Prostate gland (tissue), 2 donors: ENCODE data around the gene YTHDF1. TPM values are rescaled to one million over a fixed set of nuclear protein-coding genes. Genes with fewer than 3 reads are reported as not detected.

Experiments
- DNase-seq: peaks from one replicate; pipeline ENCODE4 v3.0.0-alpha.2; 2019; ENCODE audit warnings: low spot score
- H3K27ac ChIP-seq, 2 donors: fragments of 200-600 bp; sonication (generic); 2 replicates each; pipeline ENCODE4 v1.5.1; 2017 to 2019
- H3K27me3 ChIP-seq: fragments of 200-600 bp; sonication (generic); replicated peaks from 2 replicates; pipeline ENCODE4 v1.5.1; 2019; ENCODE audit not compliant: insufficient read depth
- H3K36me3 ChIP-seq, 2 donors: fragments of 200-600 bp; sonication (generic); 1 replicate in 1 of 2; 2 replicates in 1 of 2; pipeline versions ENCODE4 v1.5.1 to v1.8.1; 2017 to 2019
- H3K4me1 ChIP-seq: fragments of 200-600 bp; sonication (generic); replicated peaks from 2 replicates; pipeline ENCODE4 v1.5.1; 2019
- H3K4me3 ChIP-seq, 2 donors: fragments of 200-600 bp; sonication (generic); 2 replicates each; pipeline ENCODE4 v1.5.1; 2017 to 2019
- H3K9me3 ChIP-seq: fragments of 200-600 bp; sonication (generic); 2 replicates; pipeline ENCODE4 v1.5.1; 2017
- POLR2A ChIP-seq: fragments of 450-650 bp; IDR thresholded peaks from one replicate; pipeline ENCODE4 v1.6.1; 2016; ENCODE audit warnings: antibody characterized with exemption, mild to moderate bottlenecking
- POLR2AphosphoS5 ChIP-seq: sonication (generic); formaldehyde crosslinking; IDR thresholded peaks from one replicate; pipeline ENCODE4 v1.6.1; 2017; ENCODE audit warnings: antibody characterized with exemption
- WGBS: methylation state at CpG from one replicate; pipeline ENCODE4 v1.1.5; 2018; 5-methylcytosine and 5-hydroxymethylcytosine counted together
- intact Hi-C: fragments of 100-400 bp; cut with DNase I; formaldehyde crosslinking; loops from one replicate; pipeline ENCODE4 v1.14.2; 2022
- total RNA-seq, 2 donors: library from RNA; depleted of rRNA; stranded (reverse); fragments of >200 nt; gene quantifications; one replicate each; pipeline ENCODE4 v1.1.0, GENCODE V29; 2016
- TF ChIP-seq, protein P1 (sequence below), 4 experiments: fragments of 200-600 bp in 2 of 4; fragments of 450-650 bp in 2 of 4; sonication (generic) in 2 of 4; IDR thresholded peaks; 1 replicate in 3 of 4; 2 replicates in 1 of 4; pipeline ENCODE4 v1.5.1; 2016 to 2019; ENCODE audit warnings: antibody characterized with exemption in 4 of 4, mild to moderate bottlenecking in 2 of 4, moderate library complexity in 2 of 4

Gene YTHDF1
- total RNA-seq, 2 donors from 2014 or later: 28.8 to 46.0 TPM

DNA sequence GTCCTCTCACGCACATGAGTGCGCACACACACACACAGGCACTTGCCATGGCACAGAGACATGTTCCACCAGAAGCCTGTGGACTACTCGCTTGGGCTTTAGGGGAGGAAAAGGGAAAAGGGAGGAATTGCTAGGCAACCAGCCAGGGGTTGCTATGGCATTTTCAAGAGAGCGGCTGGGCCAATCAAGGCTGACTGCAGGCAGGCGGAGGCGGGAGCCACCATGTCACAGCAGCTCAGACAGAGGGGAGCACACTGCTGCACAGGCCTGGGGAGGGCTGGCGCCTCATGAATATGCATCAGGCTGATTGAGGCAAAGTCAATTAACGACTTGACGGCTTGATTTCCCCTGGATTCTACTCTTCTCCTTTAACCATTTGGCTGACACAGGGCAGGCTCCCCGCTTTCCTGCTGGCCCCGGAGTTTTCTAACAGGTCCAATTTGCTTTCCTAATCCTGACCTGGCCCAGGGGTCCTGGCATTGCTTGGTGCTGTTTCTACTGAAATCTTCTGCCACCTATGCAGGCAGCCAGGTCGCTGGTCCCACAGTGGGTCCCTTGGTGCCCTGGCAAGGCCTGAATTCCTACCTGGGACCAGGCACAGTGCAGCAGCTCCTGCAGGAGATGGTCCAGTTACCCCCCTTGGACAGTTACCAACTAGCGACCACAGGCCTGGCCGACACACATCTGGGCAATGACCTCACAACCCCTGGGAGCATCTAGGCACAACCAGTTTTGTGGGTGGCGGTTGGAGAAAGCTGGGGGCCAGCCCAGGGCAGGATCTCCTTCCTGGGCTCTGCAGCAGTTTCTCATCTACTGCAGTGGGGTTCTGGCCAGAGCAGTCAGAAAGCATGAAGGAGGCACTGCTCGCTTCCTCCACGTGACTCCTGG is 52.1 kb downstream of the YTHDF1 start:
- Histone ChIP-seq H3K27me3 (peaks cover 8% of the 10 kb centered on the region), H3K9me3 (no peaks in the 10 kb centered on the region), H3K4me3 (no peak overlapping the region), H3K4me1 (no peaks in the 10 kb centered on the region), H3K27ac (no peak overlapping the region), H3K36me3 (no peaks in the 10 kb centered on the region)
- no peak for DNase-seq
- TF ChIP-seq, protein P1, sequence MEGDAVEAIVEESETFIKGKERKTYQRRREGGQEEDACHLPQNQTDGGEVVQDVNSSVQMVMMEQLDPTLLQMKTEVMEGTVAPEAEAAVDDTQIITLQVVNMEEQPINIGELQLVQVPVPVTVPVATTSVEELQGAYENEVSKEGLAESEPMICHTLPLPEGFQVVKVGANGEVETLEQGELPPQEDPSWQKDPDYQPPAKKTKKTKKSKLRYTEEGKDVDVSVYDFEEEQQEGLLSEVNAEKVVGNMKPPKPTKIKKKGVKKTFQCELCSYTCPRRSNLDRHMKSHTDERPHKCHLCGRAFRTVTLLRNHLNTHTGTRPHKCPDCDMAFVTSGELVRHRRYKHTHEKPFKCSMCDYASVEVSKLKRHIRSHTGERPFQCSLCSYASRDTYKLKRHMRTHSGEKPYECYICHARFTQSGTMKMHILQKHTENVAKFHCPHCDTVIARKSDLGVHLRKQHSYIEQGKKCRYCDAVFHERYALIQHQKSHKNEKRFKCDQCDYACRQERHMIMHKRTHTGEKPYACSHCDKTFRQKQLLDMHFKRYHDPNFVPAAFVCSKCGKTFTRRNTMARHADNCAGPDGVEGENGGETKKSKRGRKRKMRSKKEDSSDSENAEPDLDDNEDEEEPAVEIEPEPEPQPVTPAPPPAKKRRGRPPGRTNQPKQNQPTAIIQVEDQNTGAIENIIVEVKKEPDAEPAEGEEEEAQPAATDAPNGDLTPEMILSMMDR (IDR thresholded peaks at IDR 0.05): no peak
- TF ChIP-seq POLR2A (no peak), POLR2AphosphoS5 (no peak)
- intact Hi-C loops: no loop called here
- WGBS: 58% methylated on average over 16 of the region's 17 CpGs

- no peaks in the 10 kb centered on the region for H3K4me1 ChIP-seq
- H3K36me3 ChIP-seq: no peaks in the 10 kb centered on the region
- H3K27ac ChIP-seq: no peak overlapping the region
- intact Hi-C loops: no loop called here
- H3K4me3 ChIP-seq: no peak overlapping the region
- WGBS: 69% methylated on average over 6 of the region's 6 CpGs
- TF ChIP-seq, protein P1 (IDR thresholded peaks at IDR 0.05): no peak
- no peak for TF ChIP-seq POLR2A
- TF ChIP-seq POLR2AphosphoS5: no peak
- no peak for DNase-seq
- no peaks in the 10 kb centered on the region for H3K9me3 ChIP-seq
- peaks cover 8% of the 10 kb centered on the region for H3K27me3 ChIP-seq
Observed at GRCh38 chr20:63163171-63163570, 52.8 kb downstream of the YTHDF1 start.

GRCh38 chr20:63162206-63162795 is 53.6 kb downstream of the YTHDF1 start:
- no peaks in the 10 kb centered on the region for H3K36me3 ChIP-seq
- H3K27ac ChIP-seq: no peak overlapping the region
- intact Hi-C loops: no loop called here
- H3K27me3 ChIP-seq: peaks cover 8% of the 10 kb centered on the region
- WGBS: 77% methylated on average over 19 of the region's 19 CpGs
- TF ChIP-seq, protein P1 (IDR thresholded peaks at IDR 0.05): no peak
- TF ChIP-seq POLR2A: no peak
- TF ChIP-seq POLR2AphosphoS5: no peak
- no peaks in the 10 kb centered on the region for H3K4me1 ChIP-seq
- no peaks in the 10 kb centered on the region for H3K9me3 ChIP-seq
- H3K4me3 ChIP-seq: no peak overlapping the region
- no peak for DNase-seq

DNA sequence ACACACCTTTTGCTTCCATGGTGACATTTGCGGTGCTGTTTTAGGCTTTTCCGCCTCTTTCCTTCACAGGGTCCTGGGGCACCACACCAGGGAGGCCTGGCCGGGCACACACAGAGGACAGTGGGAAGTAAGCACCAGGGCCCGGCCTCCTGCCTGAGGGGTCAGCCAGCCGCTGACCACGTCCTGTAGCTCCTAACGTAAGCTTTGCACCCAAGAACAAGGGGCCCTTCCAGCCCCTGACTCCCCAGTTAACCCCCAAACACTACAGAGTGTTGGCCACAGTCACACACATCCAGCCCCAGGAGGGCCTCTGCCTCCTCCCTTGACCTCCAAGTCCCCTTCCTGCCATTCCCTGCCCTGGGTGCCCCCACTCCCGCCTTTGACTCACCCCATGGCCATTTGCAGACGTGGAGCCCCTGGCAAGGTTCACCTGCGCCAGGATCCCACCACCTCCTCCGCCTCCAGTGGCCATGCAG is 54.7 kb downstream of the YTHDF1 start:
- intact Hi-C loops: no loop called here
- Histone ChIP-seq H3K27me3 (peaks cover 11% of the 10 kb centered on the region), H3K4me3 (no peak overlapping the region), H3K36me3 (no peaks in the 10 kb centered on the region), H3K4me1 (no peaks in the 10 kb centered on the region), H3K27ac (no peak overlapping the region), H3K9me3 (no peaks in the 10 kb centered on the region)
- WGBS: 80% methylated on average over 11 of the region's 11 CpGs
- DNase-seq: no peak
- TF ChIP-seq, protein P1 (IDR thresholded peaks at IDR 0.05): no peak
- TF ChIP-seq POLR2AphosphoS5: no peak
- TF ChIP-seq POLR2A: no peak
